Measurements from ENCODE around the gene MRPL28.
"Not testable (repeated sequence)": the region's sequence is repeated elsewhere in the genome, so short reads cannot be mapped to it uniquely, and the experiment has no call there.

Gene MRPL28

DNA sequence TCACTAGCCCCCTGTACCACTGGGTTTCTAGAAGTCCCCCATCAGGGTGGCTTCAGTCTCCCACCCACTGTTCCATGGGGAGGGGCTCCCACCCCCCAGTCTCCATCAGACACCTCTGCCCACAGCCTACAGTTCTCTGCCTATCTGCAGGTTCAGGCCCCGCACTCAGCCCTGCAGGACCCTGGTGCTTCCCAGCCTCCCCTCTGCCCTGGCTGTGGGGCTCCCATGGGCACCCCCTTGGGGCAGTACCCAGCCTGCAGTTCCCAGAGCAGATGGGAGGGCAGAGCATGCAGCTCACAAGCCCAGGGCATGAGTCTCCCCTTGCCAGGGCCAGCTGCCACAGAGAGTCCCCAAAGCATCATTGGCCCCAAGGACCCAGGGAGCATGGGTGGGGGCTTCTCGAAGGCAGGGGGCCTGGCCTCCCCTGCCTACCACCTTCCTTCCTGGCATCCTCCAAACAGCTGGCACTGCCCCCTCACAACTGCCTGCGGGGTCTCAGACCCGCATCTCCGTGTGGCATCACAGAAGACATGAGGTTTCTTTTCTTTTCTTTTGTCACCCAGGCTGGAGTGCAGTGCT is 2.8 kb upstream of the MRPL28 start:
- DNase-seq (ENCODE audit: low spot score), result no peak

DNA sequence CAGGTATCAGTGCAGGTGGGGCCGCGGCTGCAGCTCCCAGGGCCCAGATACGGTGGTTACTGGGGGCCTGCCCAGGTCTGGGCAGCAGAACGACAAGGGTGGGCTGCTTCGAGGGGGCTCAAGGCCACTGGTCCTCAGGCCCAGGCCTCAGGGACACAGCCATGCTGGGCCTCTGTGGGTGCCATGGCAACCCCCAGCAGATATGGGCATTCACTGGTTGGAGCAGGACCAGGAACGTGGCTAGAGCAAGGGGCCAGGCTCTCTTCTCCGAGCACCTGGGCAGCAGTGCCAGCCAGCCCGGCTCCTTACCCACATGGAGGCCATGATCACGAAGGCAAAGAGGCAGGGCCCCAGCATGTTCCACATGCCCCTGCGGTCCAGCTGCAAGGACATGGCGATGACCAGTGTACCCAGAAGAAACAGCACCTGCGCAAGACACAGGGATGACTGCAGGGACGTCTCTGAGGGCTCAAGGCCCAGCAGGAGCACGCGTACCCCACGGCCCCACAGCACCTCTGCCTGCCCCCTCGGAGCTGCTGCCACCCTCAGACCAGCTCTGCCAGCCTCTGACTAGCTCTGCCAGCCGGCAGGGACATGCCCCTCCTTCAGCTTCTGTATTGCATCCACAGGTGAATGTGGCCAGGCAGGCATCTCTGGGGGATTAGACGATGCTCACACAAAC is 2.1 kb upstream of the MRPL28 start:
- no peak for DNase-seq (ENCODE audit: low spot score)

- no peak for DNase-seq (ENCODE audit: low spot score)
These were observed 1.4 kb upstream of the MRPL28 start for GRCh38 chr16:371515-372301.

DNA sequence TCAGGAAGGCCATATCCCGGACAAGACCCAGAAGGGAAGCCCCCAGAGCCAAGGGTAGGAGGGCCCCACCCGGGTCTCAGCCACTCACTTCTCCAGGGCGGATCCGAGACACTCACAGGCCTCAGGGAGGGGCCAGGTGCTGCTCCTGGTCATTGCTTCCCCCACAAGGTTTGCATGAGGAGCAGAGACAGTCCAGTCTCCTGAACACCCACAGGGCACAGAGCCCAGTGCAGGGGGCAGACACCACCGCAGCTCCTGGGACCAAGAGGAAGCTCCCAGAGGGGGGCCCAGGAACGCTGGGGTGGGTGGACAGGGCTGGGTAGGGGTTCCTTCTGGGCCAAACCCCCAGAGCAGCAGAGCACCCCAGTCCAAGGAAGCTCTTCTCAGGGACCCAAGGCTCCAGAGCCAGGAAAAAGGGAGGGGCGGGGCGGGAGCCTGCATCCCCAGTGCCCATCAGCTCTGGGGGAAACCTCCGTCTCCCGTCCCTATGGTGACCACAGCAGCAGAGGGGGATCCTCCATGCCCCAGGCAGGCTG is 709 bp upstream of the MRPL28 start:
- DNase-seq (ENCODE audit: low spot score), result no peak

- peak; percentile 49 for DNase-seq (ENCODE audit: low spot score)
These were observed 387 bp downstream of the MRPL28 start for GRCh38 chr16:369866-370436.

DNA sequence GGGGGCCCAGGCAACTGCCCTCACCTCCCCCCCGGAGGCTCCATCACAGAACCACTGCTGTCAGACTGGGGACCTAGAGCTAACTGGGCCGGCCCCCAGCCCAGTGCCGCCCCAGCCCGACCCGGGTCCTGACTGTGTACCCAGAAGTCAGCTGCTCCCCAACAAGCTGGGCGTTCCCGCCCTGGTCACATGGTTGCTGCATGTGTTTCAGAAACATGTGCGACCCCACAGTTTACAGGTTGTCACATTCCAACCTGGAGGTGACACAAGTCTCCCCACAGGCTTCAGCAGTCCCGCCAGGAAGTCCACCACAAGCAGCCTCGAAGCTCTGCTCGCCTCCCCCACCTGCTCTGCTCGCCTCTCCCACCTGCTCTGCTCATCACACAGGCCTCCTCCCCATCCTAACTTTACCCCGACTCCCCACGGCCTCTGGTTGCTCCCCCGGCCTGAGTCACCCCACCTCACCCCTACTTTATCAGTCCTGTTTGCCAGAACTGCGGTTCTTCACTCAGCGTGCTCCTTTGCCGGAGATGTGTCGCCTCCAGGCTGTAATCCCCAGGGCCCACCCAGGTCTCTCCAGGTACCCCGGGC is 968 bp downstream of the MRPL28 start:
- no peak for DNase-seq (ENCODE audit: low spot score)

DNA sequence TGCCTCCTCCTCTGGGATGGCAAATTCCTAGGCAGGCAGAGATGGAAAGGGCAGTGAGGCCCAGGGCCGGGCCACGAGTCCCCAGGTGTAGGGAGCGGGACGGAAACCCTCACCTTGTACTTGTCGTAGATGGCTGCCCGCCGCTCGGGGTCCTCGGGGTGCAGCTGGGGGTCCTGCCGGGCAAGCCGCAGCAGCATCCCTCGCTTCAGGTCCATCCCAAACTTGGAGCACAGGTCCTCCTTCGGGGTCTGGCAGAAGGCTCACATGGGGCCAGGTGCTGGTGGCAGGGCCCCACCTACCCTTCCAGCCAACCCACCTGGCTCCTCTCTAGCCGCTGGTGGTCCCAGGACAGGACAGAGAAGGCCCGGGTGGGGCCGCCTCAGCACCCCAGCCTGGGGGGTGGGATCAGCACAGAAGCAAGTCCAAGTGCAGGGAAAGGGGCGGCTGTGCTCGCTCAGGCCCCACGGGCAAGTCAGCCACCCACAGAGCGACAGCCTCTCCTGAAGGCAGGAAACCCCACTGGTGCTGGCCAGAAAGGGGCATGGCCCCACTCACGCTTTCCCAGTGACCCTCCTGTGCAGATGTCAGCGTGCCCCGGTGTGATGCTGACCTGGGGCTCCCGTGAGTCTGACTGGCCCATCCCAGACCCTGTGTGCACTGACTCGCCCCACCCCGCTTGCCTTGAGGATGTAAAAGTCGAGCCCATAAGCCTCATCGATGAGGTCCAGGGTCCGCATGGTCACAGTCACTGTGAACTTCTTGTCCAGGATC is 1.8 kb downstream of the MRPL28 start:
- DNase-seq (ENCODE audit: low spot score), result no peak

DNA sequence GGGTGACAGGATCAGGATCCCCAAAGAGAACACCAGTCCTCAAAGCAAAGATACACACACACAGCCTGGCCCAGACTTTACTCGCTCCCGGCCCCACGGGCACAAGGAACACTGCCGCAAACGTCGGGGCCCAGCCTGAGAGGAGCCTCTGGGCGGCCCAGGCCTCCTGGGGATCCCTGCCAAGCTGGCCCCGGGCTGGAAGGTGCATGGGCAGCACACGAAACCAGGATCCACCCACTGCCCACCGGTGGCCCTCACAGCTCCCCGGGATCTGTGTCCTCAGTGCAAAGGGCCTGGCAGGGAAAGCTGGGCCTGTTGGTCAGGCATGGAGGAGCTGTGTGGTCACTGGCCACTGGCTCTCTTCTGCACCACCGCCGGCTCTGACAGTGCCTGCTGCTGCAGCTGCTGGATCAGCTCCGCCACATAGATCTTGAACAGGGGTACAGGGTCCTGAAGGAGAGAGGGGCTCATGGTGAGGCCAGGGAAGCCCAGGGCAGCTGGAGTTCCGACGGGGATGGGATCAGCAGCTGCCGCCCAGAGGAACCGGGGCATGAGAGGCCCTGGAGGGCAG is 2.9 kb downstream of the MRPL28 start:
- no peak for DNase-seq (ENCODE audit: low spot score)

- no peak for DNase-seq (ENCODE audit: low spot score)
These were observed 3.9 kb downstream of the MRPL28 start for GRCh38 chr16:366476-366875.

DNA sequence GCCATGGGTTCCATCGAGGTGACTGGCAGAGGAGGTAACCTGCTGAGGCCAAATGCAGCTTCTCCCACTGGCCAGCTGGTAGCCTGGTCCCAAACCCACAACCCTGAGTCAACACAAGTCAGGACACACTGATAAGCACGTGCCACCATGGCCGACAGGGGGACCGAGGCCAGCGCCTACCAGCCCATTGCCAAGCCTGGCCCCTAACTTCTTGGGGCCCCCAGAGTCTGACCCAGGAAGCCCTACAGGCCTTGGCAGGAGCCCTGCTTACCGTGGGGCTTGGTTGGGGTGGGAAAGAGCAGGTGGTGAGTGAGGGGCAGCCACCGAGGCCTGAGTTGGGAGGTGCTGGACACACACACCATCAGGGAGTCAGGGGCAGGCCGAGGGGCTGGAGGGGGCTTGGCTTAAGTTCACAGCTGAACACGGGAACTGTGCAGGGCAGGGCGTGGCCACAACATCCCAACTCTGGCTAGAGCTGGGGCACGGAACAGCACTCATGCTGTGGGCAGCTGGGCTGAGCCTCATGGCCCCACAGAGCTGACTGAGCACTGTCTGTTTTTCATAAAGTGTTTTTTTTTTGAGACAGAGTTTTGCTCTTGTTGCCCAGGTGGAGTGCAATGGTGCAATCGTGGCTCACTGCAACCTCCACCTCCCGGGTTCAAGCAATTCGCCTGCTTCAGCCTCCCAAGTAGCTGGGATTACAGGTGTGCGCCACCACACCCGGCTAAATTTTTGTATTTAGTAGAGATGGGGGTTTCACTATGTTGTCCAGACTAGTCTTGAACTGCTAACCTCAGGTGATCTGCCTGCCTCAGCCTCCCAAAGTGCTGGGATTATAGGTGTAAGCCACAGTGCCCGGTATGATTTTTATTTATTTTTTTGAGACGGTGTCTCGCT is 5.5 kb downstream of the MRPL28 start:
- DNase-seq (ENCODE audit: low spot score), result no peak

DNA sequence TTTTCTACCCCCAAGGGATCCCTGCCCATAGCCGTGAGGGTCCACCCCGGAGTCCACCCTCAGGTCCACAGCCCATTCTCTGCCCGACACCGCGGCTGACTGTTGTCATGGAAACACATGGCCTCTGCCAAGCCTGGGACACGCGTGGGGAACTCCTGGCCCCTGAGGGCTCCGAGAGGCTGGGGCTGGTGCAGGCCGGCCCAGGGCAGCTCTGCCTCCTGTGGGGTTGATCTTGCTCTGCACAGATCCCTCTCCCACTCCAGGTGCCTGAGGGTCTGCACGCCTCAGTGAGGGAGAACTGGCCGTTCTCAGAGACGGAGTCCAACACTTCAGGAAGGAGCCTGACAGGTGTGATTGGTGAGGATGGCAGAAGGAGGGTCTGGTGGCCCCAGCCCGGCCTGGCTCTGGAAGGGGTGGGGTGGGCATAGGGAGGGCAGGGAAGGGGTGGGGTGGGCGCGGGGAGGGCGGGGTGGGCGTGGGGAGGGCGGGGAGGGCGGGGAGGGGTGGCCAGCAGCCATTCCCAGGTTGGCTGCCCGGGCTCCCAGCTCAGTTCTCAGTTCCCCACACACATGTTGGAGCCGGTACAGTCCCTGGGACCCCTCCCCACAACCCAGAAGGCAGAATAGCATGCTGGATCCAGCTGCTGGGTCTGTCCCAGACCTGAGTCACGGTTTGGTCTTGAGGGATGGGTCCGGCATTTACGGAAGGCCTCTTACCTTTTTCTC is 6.4 kb downstream of the MRPL28 start:
- DNase-seq (ENCODE audit: low spot score), result no peak

DNA sequence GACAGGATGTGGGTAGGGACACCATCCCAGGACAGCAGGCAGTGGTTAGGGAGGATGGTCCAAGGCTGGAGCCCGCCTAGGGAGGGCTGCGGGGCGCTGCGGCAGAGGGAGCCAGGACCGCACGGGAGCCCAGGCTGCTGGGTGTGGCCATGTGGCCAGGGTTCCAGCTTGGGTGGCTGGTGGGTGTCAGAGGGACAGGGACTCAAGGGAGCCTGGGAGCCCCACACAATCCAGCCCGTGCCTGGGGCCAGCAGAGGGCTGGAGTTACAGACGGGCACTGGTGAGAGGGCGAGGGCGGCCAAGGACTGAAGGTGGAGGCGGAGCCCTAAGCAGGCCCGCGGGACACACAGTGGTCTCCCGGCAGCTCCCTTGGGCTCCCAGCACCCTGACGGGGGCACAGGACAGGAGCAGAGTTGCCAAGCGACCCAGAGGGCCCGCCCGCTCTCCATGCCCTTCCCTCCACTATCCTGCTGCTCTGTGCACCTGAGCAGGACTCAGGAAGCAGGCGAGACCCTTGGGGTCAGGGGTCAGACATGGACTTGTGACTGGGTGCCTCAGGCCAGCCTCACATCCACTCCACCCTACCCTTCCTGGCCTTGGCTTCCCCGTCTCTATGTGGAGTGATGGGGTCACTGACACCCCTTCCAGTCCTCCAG is 7.1 kb downstream of the MRPL28 start:
- no peak for DNase-seq (ENCODE audit: low spot score)

DNA sequence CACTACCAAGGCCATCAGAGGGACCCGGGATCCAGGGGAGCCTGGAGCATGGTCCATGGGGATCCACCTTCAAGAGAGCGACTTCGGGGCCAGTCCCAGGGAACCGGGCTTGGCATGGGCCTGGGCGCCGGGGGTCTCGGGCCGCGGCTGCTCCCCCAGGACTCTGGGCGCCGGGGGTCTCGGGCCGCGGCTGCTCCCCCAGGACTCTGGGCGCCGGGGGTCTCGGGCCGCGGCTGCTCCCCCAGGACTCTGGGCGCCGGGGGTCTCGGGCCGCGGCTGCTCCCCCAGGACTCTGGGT is 7.7 kb downstream of the MRPL28 start:
- not testable (repeated sequence) for DNase-seq (ENCODE audit: low spot score)

DNA sequence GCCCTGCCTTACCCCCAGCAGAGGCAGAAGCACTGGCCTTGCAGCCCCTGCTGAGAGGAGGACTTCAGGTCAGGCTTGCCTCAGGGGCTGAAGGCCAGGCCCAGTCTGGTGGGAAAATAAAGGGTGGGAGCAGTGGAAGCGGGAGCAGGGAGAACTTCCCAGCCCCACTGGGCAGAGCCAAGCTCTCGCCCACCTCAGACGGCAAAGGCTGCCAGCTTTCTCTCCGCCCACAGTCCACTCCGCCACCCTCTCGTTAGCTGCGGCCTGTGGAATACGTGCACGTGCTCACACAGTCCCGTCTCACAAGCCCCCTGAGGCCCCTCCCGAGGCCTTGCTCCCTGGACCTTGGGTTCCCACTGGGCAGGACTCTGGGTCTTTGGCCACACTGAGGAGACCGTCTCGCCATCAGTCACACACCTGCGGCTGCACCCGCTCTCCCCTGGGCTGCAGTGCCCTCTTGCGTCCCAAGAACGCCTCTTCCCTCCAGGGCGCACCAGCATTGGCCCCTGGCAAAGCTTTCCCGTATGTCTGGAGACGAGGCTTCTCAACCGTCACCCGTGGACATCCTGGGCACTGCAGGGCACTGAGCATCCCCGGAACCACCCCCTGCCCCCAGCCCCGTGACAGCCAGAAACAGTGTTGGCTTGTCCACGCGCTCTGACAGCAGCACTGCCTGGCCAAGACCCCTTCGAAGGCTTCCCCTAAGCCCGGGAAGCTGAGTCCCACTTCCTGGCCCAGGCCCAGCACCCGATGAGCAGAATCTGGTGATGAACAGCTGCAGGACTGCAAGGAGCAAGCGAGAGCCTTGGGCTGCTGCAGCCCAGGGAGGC is 8.3 kb downstream of the MRPL28 start:
- peak; percentile 89 for DNase-seq (ENCODE audit: low spot score)

GRCh38 chr16:361341-361871 is 8.9 kb downstream of the MRPL28 start:
- DNase-seq (ENCODE audit: low spot score), result no peak

DNA sequence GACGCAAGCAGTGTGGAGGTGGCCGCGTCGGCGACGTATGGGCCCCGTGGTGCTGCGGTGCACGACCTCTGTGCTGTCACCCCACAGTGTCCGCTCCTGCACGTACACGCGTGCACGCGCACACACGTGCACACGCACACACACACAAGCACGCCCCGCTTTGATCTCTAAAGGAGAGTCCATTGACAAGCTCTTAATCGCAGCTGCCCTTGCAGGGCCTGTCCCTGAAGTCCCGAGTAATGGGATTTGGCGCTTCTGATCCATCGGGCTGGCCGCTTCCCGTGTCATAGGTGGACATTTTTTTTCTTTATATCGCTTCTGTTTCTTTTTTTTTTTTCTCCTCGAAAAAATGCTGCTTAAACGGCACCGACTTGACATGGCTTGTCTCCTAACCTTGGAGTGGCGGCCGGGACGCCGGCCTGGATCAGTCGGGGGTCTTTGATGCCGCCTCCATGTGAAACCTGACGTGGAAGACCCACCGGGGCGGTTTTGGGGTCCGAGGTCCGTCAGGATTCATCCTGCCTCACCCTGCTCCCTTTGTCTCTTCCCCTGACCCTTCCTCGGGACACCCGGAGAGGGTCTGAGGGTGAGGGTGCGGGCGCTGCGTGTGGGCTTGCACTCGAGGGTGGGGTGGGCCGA is 9.5 kb downstream of the MRPL28 start:
- DNase-seq (ENCODE audit: low spot score), result no peak

Data from GM03348 (cell line).